Ovary (tissue), 3 donors: Measurements from ENCODE around the gene FAM53A.

Experiments
- POLR2A ChIP-seq: fragments of 450-650 bp; IDR thresholded peaks from one replicate; pipeline ENCODE4 v1.6.1; 2017; ENCODE audit warnings: antibody characterized with exemption, mild to moderate bottlenecking, moderate library complexity
- TF ChIP-seq, protein P1 (sequence below), 3 donors: fragments of 450-650 bp in 2 of 3; fragments of 200-600 bp in 1 of 3; IDR thresholded peaks; one replicate each; pipeline versions ENCODE4 v1.5.1 to v1.8.0; 2016 to 2022; ENCODE audit warnings: antibody characterized with exemption in 3 of 3, mild to moderate bottlenecking in 1 of 3
- donor health status: DM: no; HTN: no; CAD: no.

DNA sequence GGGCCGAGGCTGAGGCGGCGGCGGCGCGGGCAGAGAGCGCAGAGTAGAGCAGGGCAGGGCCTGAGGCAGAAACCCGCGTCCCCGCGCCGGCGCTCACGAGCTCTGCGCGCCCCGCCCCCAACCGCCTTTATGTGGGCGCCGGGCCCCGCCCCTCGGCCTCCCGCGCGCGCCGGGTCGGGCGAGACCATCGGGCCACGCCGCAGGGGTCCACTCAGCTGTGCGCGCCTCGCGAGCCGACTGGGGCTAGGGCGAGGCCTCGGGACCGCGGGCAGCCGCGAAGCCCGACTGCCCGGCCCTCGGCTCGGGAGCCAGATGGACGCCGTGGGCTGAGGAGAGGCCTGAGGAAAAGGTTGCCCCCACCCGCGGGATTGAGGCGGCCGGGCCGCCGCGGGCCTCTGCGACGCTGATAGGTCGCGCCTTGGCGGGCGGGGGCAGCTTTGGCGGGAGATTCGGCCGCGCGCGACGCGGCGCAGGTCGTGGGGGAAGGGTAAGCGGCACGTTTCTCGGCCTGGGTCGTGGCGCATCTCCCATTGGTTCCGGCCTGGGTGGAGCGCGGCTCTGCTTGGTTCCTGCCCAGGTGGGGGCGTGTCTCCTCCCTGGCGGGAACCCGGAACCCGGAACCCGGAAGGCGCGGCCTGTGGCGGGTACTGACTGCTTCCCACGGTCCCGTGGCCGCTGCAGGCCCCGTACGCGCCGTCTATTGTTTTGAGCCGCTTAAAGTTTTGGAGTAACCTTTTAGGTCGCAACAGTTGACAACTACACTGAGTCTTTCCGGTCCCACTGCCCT lies 28.3 kb upstream of the FAM53A start, which contains the start of gene SLBP:
- TF ChIP-seq, protein P1, sequence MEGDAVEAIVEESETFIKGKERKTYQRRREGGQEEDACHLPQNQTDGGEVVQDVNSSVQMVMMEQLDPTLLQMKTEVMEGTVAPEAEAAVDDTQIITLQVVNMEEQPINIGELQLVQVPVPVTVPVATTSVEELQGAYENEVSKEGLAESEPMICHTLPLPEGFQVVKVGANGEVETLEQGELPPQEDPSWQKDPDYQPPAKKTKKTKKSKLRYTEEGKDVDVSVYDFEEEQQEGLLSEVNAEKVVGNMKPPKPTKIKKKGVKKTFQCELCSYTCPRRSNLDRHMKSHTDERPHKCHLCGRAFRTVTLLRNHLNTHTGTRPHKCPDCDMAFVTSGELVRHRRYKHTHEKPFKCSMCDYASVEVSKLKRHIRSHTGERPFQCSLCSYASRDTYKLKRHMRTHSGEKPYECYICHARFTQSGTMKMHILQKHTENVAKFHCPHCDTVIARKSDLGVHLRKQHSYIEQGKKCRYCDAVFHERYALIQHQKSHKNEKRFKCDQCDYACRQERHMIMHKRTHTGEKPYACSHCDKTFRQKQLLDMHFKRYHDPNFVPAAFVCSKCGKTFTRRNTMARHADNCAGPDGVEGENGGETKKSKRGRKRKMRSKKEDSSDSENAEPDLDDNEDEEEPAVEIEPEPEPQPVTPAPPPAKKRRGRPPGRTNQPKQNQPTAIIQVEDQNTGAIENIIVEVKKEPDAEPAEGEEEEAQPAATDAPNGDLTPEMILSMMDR (IDR thresholded peaks at IDR 0.05), result no peak
- TF ChIP-seq POLR2A, result peak; percentile 87
